Activated CD4-positive, alpha-beta T cell treated with anti-CD3 and anti-CD28 coated beads, Interleukin-10, Interleukin-2, amounts not matched to agents 100 ng/mL and 50 ng/mL, durations not matched to agents 16 hours and 8 hours (primary cell): Measurements from ENCODE around the gene CECR2.
A peak's percentile ranks its signal among the peaks of the same experiment; 100 is the strongest.
"Not testable (repeated sequence)": the region's sequence is repeated elsewhere in the genome, so short reads cannot be mapped to it uniquely, and the experiment has no call there.

ENCODE experiments used
- DNase-seq: peaks from one replicate; pipeline ENCODE4 v3.0.0-alpha.2; 2020

Gene CECR2

DNA sequence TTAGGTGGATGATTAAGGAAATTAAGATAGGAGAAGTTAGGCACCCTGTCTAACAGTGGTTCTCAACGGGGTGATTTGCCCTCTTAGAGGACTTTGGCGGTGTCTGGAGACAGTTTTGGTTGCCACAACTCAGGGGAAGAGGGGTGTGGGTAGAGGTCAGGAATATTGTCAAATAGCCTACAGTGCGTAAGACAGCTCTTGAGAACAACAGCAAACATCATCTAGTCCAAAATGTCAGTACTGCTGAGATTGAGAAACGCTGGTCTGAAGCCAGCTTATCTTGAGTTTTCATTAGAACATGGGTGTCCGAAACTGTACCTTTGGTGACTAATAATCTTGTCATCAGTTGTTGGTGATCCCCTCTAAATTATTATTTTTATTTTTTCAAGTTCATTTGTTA, 38.4 kb downstream of the CECR2 start:
- DNase-seq: no peak

DNA sequence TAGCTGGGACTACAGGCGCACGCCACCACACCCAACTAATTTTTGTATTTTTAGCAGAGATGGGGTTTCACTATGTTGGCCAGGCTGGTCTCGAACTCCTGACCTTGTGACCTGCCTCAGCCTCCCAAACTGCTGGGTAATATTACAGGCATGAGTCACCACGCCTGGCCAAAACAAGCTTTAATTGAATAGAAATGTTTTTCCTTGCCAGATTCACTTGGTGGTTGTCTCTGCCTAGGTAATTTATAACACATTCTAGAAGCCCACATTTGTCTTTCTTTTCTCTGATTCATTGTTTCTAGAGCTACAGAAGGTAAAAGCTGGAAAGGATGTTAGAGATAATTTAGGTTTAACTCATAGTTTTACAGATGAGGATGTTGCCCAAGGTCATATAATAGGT, 41.3 kb downstream of the CECR2 start:
- no peak for DNase-seq

DNA sequence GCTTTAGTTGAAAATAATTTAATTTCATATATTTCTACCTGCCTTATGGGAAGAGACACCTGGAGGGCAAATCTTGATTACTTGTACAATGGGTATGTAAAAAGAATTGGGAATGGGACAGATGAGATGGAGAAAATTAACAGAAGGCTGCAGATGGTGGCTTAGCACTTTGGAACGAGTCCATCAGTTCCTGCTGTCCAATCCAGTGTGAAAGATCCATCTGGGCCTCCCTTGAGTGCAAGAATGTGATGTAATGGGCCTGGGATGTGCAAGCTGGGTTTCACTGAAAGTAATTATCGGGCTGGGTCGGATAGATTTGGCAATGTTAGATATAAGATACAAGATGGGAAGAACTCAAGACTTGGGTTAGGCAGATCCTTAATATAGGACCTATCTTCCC, 42.0 kb downstream of the CECR2 start:
- DNase-seq: no peak

DNA sequence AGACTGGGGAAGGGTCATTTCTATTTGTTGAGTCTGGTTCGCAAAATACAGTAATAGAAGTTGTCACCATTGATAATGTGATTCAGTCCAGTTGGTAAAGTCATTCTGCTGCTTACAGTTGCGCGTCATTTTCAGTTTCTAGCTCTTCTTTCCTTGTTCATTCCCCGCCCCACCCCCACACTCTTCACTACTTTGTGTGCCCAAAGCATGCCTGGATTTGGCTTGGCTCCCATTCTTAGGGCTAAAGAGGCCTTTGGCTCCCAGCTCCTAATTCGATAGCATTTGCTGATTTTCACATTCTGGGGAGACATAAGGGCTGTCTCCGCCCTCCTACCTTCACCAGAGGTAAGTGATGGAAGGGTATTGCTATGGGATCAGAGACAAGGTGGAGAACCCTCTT, 43.0 kb downstream of the CECR2 start:
- DNase-seq: no peak

DNA sequence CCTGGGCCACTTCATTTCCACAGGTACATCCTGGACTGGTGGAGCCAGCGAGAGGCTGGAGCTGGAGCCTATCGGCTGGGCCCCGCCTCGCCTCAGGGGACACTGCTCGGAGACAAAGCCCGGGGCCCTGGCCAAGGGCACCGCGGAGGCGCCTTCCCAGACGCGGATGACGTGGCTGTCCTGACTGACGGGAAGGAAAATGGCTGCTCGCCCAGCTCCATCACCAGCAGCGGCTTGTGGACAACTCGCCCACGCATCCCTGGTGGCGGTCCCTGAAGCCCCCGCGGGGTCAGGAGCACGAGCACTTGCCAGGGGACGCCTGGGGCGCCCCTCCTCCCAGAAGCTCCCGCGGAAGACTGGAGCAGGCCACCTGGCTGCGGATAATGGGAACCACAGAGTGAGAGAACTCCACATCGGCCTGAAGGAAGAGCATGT, 49.6 kb downstream of the CECR2 start:
- DNase-seq: no peak

DNA sequence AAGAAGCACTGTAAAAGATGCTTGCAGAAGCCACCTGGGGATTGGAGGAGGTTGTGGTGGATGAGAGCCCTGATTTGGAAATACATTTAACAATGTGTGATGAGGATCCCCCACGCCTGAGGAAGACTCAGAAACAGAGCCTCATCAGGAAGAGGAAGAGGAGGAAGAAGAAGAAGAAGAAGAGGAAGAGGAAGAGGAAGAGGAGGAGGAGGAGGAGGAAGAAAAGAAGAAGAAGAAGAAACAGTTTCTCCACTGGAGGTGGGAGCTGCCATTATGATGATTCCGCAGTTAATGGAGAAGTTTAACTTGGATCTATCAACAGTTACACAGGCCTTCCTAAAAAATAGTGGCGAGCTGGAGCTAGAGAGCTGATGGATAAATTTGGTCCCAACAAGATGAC, 50.1 kb downstream of the CECR2 start:
- no peak for DNase-seq

DNA sequence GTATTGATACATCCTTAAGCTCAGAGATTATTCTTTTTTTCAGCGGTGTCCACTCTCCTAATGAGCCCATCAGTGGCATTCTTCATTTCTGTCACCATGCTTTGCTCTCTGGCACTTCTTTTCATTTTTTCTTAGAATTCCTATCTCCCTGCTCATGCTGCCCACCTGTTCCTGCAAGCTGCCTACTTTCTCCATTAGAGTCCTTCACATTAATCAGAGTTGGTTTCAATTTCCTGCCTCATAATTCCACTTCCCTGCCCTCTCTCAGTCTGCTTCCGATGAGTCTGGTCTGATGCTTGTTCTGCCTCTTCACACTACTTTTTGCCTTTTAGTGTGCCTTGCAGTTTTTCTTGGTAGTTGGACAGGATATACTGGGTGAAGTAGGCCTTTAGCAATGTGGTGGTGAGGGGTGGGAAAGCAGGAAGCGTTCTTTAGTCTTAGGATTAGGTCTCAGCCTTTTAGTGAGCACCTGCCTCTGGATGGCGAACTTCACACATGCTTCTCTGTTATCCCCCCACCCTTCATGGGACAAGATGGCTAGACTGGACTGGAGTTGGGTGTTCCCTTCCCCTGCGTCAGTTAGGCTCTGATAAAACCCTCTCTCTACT, 53.6 kb downstream of the CECR2 start:
- no peak for DNase-seq

DNA sequence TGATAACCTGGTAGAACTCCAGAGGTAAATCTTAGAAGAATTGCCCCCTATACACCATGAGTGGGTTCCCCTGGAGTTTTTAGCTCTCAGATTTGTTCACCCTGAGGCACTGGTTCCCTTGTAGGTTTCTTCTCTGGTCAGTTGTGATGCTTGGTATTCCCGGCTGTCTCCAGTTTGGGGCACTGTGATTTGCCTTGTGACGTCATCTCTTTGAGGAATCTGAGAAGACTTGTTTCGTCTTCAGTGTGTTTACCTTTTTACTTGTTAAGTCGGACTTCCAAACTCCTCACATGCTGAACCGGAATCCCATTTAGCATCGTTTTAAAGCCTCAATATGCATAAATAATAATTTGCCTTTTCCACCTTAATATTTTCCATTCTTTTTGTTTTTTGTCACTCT, 54.4 kb downstream of the CECR2 start:
- DNase-seq: no peak

DNA sequence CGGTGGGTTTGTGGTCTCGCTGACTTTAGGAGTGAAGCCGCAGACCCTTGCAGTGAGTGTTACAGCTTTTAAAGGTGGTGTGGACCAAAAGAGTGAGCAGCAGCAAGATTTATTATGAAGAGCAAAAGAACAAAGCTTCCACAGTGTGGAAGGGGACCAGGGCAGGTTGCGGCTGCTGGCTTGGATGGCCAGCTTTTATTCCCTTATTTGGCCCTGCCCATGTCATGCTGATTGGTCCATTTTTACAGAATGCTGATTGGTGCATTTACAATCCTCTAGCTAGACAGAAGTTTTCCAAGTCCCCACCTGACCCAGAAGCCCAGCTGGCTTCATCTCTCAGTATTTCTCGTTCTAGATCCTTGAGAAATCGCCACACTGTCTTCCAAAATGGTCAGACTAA, 58.3 kb downstream of the CECR2 start:
- DNase-seq: not testable (repeated sequence)

DNA sequence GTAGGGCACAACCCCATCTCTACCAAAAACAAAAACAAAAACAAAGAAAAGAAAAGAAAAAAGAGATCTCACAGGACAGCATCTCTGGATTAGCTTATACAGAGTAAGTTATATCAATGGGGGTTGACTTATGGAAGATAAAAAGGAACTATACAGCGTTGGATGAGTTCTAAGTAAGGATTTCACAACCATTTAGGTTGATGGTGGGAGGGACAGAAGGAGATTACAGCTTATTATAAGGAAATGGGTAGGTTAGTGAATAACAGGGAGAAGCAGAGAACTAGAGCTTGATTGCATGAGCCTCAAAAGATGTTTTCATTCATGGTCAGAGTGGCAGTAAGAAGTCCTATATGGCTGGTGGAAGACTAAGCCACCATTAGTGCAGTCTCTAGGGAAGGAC, 60.3 kb downstream of the CECR2 start:
- no peak for DNase-seq

DNA sequence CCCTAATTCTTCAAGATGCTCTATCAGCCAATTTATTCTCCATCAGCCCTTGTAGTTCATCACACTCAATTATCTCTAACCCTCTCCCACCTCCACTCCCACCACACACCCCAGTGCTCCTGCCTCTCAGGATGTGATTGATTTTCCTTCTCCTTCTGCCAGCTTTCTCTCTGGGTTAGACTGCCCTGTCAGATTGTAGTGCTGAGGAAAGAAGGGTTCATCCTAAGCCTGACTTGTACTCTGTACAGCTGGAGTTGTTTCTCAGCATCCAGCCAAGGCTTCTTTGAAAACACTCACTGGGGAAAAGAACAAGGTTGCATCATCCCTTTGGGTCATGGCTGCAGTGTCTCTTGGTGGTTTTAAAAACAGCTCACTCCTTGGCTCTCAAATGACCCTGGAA, 61.2 kb downstream of the CECR2 start:
- no peak for DNase-seq

DNA sequence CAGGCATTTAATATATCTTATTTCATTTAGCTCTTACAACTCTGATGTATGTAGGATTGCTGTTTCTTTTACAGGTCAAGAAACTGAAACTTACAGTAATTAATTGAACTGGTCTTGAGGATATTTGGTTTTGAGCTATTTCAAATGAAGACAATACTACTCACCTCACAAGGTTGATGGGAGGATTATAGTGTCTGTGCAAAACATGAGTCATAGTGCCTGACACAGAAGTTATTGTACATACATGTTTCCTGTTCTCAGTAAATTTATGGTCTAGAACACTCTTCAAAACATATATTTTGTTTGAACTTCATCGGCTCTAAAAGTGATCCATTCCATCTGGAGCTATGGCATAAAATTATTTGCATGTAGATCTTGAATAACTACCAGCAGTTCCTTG, 61.9 kb downstream of the CECR2 start:
- DNase-seq: no peak

DNA sequence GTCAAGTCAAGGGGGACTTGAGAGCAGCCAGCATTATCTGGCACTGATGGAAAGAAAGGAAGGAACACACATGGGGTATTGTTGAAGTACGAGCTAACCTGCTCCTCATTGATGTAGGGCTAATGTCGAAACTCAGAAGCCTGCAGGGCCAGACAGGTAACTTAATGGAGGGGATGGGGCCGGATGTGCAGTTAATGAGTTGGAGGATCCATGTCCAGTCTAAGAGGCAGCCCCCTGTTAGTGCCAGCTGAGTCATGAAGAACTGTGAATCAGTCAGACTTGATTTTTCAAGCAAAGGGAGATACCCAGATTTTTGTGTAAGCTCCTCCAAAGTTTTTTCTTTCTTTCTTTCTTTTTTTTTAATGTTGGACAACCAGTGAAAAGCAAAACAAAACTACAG, 65.6 kb downstream of the CECR2 start:
- DNase-seq: no peak

DNA sequence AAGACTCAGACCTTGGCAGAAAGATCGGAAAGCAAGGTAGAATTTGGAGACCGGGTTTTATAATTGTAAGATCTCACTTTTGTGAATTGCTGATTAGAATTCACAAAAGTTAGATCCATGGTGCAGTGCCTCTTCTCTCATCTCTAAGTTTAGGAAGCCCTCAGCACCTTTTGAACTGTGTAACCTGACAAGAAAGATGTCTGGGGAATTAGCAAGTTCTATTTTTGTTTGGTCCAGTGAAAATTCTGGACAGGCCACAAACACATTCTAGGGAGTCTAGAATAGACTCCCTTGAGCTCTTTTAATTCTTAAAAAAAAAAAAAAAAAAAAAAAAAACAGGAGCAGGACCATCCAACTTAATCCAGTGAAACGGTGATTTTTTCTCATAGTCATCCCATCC, 66.1 kb downstream of the CECR2 start:
- no peak for DNase-seq

DNA sequence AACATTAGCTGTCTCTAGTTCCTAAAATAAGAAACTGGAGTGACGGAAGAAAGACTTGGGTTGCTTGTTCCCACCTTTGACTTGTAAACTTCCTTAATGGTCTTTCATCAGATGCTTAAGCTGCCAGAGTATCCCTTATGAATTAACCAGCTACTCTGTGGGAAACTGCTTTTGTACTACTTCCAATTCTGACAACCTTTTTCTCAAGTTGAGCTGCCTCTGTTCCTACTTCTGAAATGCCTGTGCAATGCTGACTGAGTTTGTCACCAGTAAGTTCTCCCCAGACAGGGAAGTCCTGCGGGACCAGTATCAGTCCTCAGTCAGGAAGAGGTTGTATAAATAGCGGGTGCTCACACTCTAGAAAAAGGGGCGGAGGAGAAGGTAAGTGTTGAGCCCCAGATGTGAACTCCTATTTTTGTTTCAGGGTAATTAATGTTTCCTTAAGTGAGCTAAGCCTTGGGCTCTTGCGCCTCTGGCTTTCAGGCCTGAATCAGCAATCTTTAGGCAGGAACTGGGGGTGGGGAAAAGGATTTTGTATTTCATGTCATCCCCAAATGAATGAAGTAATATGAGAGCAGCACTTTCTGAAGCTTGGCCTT, 67.2 kb downstream of the CECR2 start:
- DNase-seq: no peak

DNA sequence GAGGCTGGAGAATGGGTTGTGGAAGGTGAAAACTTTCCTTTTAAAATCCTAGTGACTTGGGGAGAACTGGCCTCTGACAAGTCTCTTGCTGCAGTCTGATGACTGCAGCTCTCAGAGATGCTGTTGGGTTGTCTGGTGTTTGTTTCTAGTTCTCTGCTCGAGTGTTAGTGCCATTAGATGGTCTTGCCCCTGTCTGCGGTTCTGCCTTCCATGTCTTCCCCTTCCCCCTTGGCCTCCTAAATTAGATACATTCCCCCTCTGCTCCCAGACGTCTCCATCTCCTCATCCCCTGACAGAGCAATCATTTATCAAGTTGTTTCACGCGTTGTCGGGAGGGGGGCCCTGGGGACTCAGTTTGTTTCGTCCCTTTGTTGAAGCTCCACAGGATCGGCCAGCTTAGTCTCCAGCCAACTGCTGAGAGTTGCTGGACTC, 67.7 kb downstream of the CECR2 start:
- no peak for DNase-seq

DNA sequence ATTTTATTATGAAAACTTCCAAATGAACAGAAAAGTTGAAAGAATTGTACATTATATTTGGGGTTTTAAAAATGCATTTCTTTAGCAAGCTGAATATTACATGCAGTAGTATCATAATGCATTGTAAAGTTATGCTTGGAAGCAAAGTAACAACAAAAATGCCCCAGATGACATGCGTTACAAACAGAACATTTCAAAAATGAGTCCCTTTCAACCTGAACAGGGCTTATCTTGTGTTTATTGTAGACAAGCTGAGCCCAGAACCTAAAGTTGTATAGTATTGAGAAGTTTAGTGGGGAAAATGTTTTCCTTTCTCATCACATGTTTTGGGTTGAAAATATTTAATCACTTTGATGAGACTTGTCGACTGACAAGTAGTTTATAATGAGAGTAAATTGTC, 68.8 kb downstream of the CECR2 start:
- no peak for DNase-seq

DNA sequence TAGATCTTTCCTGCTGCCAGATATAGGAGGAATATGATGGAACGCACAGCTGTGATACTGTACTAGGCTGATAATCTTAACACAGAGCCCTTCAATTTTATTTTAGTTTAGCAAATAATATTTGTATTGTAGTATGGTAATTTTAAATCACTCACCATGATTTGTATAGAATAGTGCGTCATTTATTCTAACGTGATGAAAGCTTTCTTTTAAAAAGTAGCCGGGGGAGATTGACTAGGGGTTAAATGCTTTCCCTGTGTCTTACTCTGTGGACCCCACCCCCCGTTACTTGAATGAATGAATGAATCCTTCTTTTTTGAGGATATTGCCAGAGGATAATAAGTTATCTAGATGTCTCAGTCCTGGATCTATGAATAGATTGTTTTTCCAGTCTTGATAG, 72.1 kb downstream of the CECR2 start:
- DNase-seq: no peak

DNA sequence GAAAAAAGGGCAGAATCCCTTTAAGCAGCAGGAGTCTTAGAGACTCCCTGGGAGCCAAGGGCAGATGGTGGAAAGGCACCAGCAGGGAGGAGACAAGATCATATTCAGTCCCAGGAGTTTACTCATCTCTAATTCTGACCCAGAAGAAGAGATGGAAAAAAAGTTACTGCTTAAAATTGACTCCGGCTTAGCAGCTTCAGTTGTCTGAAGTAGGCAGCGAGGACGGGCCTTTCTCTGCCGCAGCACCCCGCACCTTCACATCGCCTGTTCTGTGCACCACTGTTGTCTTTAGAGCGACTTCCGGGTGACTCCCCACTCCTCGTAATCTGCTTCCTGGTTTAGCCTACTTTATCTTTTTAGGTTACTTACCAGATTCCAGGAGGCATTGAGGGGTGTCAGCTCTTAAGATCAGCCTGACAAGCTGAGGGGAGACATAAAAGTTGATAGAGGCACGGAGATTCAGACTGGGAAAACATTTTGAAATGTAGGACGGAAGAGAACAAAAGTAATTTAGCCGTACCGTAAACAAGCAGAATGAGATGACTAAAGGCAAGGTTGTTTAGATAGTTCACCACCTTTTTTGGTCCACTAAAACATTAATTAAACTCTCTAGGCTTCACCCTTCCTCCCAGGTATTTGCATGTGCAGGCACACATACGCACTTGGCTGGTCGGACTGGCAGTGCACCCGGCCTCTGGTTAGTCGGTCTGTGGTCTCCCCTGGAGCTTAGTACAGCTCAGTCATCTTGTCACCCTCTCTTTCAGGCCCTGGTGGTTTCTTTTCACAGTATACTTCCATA, 74.3 kb downstream of the CECR2 start:
- no peak for DNase-seq

DNA sequence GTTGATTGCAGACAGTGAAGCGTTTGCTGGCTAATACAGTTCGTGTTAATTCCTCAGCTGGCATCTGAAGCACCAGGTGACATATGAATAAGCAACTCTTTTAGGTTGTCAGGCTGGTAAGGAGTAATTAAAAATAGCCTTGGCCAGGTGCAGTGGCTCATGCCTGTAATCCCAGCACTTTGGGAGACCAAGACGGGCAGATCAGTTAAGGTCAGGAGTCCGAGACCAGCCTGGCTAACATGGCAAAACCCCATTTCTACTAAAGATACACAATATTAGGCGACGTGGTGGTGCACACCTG, 74.9 kb downstream of the CECR2 start:
- DNase-seq: no peak

DNA sequence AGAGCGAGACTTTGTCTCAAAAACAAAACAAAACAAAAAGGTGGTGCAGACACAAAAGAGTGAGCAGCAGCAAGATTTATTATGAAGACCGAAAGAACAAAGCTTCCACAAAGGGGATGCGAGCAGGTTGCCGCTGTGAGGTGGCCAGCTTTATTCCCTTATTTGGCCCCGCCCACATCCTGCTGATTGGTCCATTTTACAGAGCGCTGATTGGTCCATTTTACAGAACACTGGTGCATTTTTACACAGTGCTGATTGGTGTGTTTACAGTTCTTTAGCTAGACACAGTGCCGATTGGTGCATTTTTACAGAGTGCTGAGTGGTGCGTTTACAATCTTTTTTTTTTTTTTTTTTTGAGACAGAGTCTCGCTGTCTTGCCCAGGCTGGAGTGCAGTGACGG, 77.4 kb downstream of the CECR2 start:
- no peak for DNase-seq

DNA sequence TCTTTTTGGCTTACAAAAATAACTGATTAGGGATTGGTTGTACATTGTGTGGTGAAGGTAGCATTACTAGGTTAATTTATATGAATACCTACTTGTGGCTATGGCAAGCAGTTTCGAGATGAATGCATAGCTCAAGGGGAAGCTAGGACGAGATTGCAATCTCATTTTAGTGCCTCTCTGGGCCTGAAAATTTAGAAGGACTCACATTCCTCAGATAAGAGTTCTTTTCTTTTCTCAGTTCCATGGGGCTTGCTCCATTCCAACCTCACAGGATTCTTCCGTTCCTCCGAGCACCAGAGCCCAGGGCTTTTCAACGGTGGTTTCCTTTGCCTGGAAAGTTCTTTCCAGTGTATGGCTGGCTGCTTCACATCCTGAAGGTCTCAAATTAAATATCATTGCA, 82.1 kb downstream of the CECR2 start:
- peak; percentile 21 for DNase-seq

DNA sequence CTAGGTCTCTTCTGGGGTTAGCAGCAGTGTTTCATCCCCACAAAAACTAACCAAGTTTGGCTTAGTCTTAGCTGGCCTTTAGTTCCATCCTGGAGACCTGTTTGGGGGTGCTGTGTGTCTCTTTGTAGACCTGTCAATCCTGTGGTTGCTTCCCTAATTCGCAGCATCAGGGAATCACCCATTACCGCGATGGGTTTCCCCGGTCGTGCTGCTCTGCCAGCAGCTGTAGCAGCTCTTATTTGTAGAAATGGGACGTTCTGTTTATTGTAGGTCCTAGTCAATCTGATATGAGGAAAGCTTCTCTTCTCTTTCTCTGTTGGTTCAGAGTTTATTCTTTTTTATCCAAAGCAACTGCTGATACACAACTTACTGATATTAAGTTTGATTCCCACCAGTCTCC, 91.6 kb downstream of the CECR2 start:
- DNase-seq: no peak

DNA sequence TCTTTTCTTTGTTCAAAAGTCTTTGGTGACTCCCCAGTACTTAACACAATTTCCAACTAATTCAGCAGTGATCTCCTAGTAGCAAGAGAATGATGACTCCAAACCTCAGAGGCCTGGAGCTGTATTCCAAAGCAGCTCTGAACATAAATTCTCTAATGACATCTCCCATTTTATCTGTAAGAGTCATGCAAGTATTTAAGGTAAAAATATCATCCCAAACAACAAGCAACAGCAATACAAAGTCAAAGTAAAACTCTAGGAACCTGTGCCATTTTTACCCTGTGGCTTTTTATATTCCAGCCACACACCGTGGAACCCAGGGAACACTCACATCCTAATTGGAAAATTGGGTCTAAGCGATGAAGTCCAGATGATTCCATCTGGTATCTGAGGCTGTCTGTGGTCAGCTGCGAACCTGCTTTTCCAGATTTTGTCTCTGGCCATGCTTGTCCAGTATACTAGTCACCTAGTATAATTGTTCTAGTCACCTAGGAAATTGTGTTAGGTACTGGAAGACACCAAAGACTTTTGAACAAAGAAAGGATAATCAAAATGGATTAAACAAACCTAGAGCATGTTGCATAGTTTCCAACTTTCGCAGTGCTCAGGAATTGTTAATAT, 101.7 kb downstream of the CECR2 start:
- no peak for DNase-seq
